Stimulated activated CD4-positive, alpha-beta T cell treated with anti-CD3 and anti-CD28 coated beads, TNF-alpha, amount 100 ng/mL, for 48 hours (primary cell): ENCODE measurements around the gene CCNJL.

Source experiments
- DNase-seq, 3 donors: peaks; one replicate each; pipeline ENCODE4 v3.0.0-alpha.2; 2020; ENCODE audit warnings: low read depth in 3 of 3

CCNJL gene

GRCh38 chr5:160229190-160229742, 83.1 kb downstream of the CCNJL start, which contains the start of gene FABP6:
TSS of gene FABP6 (plus strand) at chr5:160229506. CDS start at chr5:160229558, 52 bp downstream.
- DNase-seq, result no peak

DNA sequence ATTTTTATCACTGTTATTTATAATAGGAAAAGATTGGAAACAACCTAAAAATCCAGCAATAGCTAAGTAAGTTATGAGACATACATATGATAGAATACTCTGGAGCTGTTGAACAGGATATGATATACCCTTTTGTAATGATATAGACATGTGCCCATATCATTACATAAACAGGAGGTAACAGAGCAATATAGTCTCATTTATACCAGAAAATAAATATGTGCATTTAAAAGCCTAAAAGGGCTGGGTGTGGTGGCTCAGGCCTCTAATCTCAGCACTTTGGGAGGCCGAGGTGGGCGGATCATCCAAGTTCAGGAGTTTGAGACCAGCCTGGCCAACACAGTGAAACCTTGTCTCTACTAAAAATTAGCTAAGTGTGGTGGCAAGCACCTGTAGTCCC, 85.4 kb downstream of the CCNJL start:
- DNase-seq, result no peak

DNA sequence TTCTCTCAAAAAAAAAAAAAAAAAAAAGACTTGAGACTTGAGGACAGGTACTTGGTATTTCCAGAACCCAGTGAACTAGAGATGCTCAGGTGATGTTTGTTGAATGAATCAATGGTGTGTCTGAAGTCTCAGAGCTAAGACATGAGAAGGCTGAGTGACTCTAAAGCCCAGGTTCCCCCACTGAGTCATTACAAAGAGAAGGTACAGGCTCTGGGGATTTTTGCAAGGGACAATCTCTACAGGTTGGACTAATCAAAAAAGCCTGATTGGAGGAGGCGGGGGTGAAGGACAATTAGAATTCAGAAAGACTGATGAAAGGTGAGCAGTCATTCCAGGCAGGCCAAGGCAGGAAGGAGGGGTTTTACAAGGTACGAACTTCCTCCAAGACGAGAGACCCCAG, 91.3 kb downstream of the CCNJL start:
- DNase-seq, result no peak

GRCh38 chr5:160219356-160219755, 93.0 kb downstream of the CCNJL start:
- no peak for DNase-seq

- DNase-seq, result no peak
Measured at GRCh38 chr5:160213537-160213936, 98.8 kb downstream of the CCNJL start.

DNA sequence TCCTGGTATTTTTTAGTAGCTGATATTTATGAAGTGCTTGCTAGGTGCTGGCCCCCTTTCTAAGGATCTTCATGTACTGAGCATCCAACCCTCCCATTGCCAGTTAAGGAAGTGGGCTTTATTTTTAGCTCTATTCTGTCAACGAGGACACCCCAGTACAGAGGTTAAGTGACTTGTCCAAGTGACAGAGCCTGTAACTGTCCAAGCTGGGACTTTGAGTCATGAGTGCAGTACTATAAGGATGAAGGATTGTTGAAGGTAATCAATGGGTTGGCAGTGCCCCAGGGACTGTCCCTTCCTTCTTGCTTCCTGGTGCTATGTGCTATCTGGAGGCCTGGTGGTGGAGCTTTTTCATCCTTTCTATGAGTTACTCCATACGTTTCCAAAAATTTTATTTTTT, 101.0 kb downstream of the CCNJL start:
- DNase-seq, result no peak

DNA sequence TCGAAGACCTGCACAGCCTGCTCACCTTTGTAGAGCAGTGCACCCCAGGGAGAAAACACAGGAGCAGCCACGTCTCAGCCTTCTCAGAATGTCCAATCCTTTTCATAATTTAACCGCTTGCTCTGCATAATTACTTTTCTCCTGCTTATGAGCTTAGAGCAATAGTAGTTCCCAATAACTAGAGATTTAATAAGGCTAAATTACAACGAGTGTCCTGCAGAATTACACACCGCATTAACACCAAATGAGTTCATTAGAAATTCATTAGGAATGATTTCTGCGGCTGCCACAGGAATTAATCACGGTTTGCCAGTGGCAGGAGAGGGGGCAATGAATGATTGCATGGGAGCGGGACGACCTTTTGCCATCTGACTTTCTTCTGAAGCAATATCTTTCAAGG, 101.8 kb downstream of the CCNJL start:
- DNase-seq, result no peak

DNA sequence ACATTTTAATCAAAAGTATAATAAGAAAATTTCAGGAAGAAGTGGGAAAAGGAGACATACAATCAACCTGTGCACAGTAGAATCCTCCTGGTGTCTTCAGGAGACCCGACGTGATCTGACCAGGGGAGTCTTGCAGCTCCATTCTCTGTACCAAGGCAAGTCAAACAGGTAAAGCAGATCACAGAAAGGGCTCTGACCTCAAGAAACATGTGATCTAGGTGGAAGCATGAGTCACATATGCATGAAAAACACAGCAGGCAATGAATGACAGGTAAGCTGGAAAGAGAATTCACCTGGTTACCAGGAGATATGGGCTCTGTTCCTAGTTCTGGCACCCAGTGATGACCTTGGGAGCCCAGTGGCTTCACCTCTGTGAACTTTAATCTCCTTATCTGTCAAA, 102.4 kb downstream of the CCNJL start:
- DNase-seq, result no peak

DNA sequence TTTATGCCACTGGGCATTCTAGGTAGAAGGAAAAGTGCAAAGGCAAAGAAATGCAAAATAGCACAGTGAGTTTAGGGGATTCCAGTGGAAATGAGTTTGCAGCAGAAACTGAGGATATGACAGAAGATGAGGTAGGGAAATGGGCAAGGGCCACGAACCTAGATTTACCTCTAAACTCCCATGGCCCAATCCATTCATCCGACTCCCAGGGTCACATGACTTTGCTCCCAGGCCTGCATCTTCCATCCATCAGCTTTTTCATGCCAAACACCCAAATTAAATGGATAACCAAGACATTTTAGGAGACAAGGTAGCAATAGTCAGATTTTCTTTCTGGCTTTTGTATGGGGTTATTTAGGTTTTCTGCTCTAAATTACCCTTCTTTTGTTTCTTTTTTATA, 105.3 kb downstream of the CCNJL start:
- no peak for DNase-seq
